HG03064 (cell line): ENCODE measurements around the gene NRCAM.
"Not testable (repeated sequence)": the region's sequence is repeated elsewhere in the genome, so short reads cannot be mapped to it uniquely, and the experiment has no call there.

Experiments used
- ATAC-seq: cut with Tn5 transposase; IDR thresholded peaks from one replicate; pipeline ENCODE4 v1.9.1; 2021; ENCODE audit warnings: low read depth; ENCODE audit not compliant: unreplicated experiment

NRCAM gene

DNA sequence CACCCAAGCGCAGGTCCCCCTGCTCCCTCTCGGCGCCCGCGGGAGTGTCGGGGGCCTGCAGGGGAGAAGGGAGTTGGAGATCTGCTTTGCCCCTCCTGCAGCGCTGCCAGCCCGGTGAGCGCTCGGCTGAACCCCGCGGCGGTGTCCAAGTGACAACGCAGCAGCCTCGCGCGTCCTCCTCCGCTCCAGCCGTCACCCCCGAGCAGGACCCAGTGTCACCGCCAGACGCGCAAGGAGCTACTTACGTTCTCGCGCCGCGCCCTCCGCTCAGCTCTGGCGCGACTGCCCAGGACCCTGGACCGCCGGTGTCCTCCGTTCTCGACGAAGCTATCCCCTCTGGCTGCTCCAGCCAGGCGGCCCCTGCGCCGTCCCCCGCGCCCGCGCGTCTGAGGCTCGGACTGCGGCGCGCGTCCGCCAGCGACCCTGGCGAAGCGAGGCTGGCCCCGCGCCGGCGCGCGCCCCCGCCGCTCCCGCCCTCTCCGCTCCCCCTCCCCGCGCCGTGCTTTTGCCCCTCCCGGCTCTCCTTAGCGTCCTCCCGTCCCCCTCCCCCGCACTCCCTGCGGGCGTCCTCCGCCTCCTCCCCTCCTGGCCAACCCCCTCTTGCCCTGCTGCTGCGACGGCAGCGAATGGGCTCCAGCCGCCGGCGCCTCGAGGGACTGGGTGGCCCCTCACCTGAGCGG is at the start of gene NRCAM:
NRCAM (minus strand) TSS at position 439 of the 680 bp plus-strand sequence. CDS start 216,372 bp downstream, outside the sequence.
- no peak for ATAC-seq

DNA sequence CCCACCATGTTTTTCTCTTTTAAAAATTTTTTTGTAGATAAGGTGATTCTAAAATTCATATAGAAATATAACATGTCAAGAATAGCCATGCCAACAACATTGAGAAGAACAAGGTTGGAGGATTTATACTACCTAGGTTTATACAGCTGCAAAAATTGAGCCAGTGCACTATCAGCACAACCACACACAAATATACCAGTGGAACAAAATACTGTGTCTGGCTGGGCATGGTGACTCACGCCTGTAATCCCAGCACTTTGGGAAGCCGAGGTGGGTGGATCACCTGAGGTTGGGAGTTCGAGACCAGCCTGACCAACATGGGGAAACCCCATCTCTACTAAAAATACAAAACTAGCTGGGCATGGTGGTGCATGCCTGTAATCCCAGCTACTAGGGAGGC is 48.3 kb upstream of the NRCAM start:
- not testable (repeated sequence) for ATAC-seq

DNA sequence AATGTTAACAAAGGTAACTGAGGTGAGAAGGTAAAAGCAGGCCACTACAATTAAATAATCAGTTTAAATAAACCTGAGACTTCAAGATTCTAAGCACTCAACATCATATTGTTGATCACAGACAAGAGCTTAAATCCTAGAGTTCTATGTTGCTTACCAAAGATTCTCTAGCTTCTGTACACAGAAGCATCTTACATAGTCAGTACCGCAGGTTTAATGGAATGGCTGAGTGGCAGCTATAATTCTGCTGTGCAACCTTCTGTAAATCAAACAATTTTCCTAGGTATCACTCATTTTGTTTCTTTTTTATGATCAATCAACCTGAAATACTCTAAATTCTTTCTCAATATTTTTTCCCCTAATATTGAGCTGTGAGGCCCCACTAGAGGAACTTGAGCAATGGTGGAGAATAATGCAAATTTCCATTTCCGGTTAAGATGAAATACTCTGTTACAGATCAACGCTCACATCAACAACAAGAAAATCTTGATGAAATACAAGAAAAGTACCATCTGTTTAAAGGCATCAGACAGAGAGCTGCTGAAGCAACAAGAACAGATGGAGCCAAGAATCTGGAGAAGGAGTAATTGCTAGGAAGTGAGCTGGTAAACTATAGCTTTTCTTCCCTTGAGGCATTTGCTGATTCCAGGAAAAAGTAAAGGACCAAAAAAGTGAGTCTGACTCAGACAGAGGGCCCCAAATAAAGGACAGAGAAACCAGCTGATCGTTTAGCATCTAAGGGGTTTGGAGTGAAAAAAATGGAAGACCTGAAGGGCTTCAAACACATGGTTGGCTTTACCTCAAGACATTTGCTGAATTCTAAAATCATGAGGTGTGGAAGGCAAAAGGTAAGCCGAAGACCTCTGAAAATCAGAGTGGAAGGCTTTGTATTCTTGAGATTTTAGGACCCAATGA is 47.1 kb upstream of the NRCAM start:
- peak; percentile 96 for ATAC-seq

DNA sequence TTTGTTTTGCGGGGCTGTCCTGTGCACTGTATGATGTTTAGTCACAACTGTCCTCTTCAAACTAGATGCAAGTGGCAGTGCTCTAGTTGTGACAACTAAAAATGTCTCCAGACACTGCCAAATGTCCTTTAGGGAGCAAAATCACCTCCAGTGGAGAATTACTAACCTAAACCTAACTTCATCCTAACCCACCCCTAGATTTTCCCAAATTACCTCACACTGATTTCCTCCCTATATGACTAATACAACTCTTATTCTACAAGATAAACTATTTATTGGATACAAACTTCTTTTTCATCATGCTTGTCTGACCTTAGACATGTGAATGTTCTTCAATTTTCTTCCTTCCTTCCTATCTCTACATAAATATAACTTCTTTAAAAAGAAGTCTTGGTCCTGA is 43.3 kb upstream of the NRCAM start:
- no peak for ATAC-seq

DNA sequence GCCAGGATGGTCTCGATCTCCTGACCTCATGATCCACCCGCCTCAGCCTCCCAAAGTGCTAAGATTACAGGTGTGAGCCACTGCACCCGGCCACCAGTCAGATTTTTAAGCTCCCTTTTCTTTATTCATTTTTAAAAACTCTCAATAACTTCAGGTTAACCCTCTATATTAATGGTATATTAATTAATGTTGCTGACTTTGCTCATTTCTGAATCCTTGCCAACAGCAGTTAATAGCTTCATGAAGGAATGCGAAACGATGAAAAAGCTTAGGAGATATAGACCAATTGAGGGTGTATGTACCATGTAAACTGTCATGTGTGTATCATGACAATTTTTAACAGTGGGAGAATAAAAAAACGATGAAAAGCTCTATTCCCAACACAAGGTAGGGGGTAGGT is 42.2 kb upstream of the NRCAM start:
- ATAC-seq: no peak

DNA sequence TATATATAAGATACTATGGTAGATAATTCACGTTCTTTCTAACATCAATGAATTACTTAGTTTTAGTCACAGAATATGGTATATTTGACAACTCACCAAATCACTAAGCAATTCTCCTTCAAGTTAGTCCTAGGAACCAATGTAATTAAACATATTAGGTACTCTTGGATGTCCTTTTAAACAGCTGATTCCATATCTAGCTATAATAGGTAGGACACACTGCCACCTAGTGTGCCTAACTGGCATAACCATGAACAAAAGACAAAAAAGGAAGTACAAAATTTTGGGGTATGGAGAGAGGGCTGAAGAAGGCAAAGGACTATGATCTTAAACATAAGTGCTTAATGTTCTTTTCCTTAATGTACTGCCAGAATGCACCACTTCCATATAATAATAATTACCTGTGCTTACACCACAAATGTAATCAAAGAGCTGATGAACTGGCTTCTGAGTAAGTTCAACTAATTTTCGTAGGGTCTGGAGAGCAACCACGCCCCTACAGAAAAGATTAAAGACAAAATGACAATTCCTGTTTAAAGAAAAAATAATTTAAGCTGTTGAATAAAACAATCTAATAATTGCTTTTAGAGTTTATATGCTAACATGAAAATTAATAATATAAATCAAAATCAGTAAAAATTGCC is 41.0 kb upstream of the NRCAM start:
- ATAC-seq: peak; percentile 78

- no peak for ATAC-seq
Measured at GRCh38 chr7:108492742-108493141, 36.5 kb upstream of the NRCAM start.

GRCh38 chr7:108488768-108489538 is 32.7 kb upstream of the NRCAM start:
- ATAC-seq: no peak

- ATAC-seq: no peak
Measured at GRCh38 chr7:108487646-108488045, 31.4 kb upstream of the NRCAM start.

DNA sequence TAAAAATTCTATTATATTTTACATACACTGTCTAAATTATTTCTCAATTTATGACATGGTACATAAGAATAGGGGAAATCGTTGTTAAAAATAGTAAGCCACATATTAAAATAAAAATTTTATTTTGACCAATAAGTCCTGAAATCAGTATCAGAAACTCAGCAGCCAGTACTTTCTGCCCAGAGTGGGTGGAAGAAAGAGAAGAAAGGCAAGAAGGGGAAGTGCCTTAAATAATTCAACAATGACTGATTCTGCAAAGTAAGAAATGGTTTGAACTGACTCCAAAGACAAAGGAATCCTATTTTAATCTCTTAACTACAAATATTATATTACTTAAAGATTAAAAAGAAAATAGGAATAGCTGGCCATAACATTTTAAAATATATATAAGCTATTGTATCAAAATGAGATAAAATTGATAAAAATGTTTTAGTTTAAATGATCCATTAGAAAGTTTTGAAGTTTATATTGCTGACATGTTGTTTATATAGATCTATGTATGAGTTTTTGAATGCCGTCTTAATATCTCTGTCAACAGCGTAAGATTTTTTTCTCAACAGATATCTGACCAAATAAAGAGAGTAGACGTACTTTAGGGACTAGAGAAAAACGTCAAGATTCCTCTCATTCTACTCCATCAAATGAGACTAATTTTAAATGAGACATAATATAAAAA is 30.2 kb upstream of the NRCAM start:
- ATAC-seq: no peak

GRCh38 chr7:108484137-108484536 is 27.9 kb upstream of the NRCAM start:
- no peak for ATAC-seq

GRCh38 chr7:108480311-108480710 is 24.1 kb upstream of the NRCAM start:
- ATAC-seq: no peak

GRCh38 chr7:108479751-108480150 is 23.5 kb upstream of the NRCAM start:
- no peak for ATAC-seq

GRCh38 chr7:108479118-108479517 is 22.9 kb upstream of the NRCAM start:
- ATAC-seq: no peak

GRCh38 chr7:108468246-108468645 is 12.0 kb upstream of the NRCAM start:
- no peak for ATAC-seq

- no peak for ATAC-seq
Measured at GRCh38 chr7:108467391-108467790, 11.2 kb upstream of the NRCAM start.

DNA sequence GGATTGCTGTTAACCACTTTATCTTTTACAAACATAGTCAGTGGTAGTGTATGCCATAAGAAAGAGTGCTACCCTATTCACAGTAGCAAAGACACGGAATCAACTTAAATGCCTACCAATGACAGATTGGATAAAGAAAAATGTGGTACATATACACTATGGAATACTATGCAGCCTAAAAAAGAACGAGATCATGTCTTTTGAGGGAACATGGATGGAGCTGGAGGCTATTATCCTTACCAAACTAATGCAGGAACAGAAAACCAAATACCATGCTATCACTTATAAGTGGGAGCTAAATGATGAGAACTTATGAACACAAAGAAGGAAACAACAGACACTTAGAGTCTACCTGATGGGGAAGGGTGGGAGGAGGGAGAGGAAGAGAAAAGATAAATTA is 10.1 kb upstream of the NRCAM start:
- ATAC-seq: not testable (repeated sequence)

GRCh38 chr7:108464743-108465142 is 8.5 kb upstream of the NRCAM start:
- no peak for ATAC-seq

- ATAC-seq: no peak
Measured at GRCh38 chr7:108463613-108464012, 7.4 kb upstream of the NRCAM start.

DNA sequence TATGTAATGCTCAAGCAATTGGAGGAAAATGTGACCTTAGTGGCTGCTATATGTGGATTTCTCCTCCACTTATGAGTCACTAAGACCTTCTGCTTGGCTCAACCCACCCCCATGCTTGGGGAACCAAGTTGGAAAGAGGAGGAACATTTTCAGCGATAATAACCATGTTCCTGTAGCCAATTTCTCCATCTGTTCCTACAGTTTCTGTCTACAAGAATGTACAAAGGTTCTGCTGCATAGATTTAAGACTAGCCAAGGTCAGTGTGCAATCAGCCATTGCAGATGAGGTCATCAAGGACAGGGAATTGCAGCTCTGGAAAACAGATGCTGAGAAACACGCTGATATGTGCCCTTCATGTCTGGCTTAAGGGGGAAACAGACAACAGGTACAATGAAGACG is 5.6 kb upstream of the NRCAM start:
- no peak for ATAC-seq
